Lower lobe of right lung (tissue), 2 donors: Measurements from ENCODE around the gene RIC1. TPM values are rescaled to one million over a fixed set of nuclear protein-coding genes. Genes with fewer than 3 reads are reported as not detected.
A peak's percentile ranks its signal among the peaks of the same experiment; 100 is the strongest.
"Not testable (repeated sequence)": the region's sequence is repeated elsewhere in the genome, so short reads cannot be mapped to it uniquely, and the experiment has no call there.

Source experiments
- ATAC-seq, 2 donors: fragments of 200-7000 bp; cut with Tn5 transposase; one replicate each; pipeline ENCODE4 v1.9.1; 2020 to 2022; ENCODE audit warnings: mild to moderate bottlenecking in 2 of 2, moderate library complexity in 2 of 2
- DNase-seq: peaks from one replicate; pipeline ENCODE4 v3.0.0-alpha.2; 2020
- H3K27ac ChIP-seq: fragments of 200-600 bp; one replicate; pipeline ENCODE4 v1.8.0; 2022
- H3K27me3 ChIP-seq: fragments of 200-600 bp; one replicate; pipeline ENCODE4 v1.8.0; 2022; ENCODE audit warnings: low read depth
- H3K36me3 ChIP-seq: fragments of 200-600 bp; one replicate; pipeline ENCODE4 v1.8.0; 2022; ENCODE audit warnings: mild to moderate bottlenecking
- H3K4me1 ChIP-seq: fragments of 200-600 bp; one replicate; pipeline ENCODE4 v1.8.0; 2022
- H3K4me3 ChIP-seq: fragments of 200-600 bp; one replicate; pipeline ENCODE4 v1.8.0; 2022; ENCODE audit warnings: mild to moderate bottlenecking
- H3K9me3 ChIP-seq: fragments of 200-600 bp; one replicate; pipeline ENCODE4 v1.8.0; 2022
- CTCF ChIP-seq: fragments of 200-600 bp; IDR thresholded peaks from one replicate; pipeline ENCODE4 v1.8.0; 2022; ENCODE audit warnings: antibody characterized with exemption, mild to moderate bottlenecking
- intact Hi-C: fragments of 100-400 bp; cut with DNase I; formaldehyde crosslinking; loops from one replicate; pipeline ENCODE4 v1.11.0; 2022
- total RNA-seq: library from RNA; stranded (reverse); fragmentation: NEBNext Ultra II Directional; extraction: Animal tissue kit (Norgen Biotek cat#: 25700); gene quantifications from one replicate; pipeline ENCODE4 v1.2.1, GENCODE V29; 2021
- donor health status: DM: no; HTN: yes; CAD: no; lungs with severe emphysema.

RIC1 gene
- total RNA-seq, 1 donor from 2014 or later, result 20.5 TPM

- no peaks in the 10 kb centered on the region for H3K27me3 ChIP-seq
- ATAC-seq, result no peak
- no peak for TF ChIP-seq CTCF
- DNase-seq, result no peak
- no peak overlapping the region for H3K4me3 ChIP-seq
- no peaks in the 10 kb centered on the region for H3K4me1 ChIP-seq
- intact Hi-C loops, result no loop called here
- peaks cover 17% of the 10 kb centered on the region for H3K9me3 ChIP-seq
- H3K27ac ChIP-seq, result no peak overlapping the region
- no peaks in the 10 kb centered on the region for H3K36me3 ChIP-seq
These were observed 79.5 kb downstream of the RIC1 start for GRCh38 chr9:5708414-5708813.

GRCh38 chr9:5712651-5713390 lies 83.9 kb downstream of the RIC1 start:
- Histone ChIP-seq H3K4me1 (no peaks in the 10 kb centered on the region), H3K27me3 (no peaks in the 10 kb centered on the region), H3K36me3 (no peaks in the 10 kb centered on the region), H3K9me3 (peaks cover 15% of the 10 kb centered on the region), H3K4me3 (no peak overlapping the region), H3K27ac (no peak overlapping the region)
- no peak for TF ChIP-seq CTCF
- ATAC-seq (no peak), DNase-seq (no peak)
- intact Hi-C loops, result no loop called here

GRCh38 chr9:5714501-5715401 lies 85.8 kb downstream of the RIC1 start:
- intact Hi-C loops, result no loop called here
- DNase-seq, result no peak

GRCh38 chr9:5715548-5716127 lies 86.7 kb downstream of the RIC1 start:
- Histone ChIP-seq H3K36me3 (peaks cover 4% of the 10 kb centered on the region), H3K4me3 (no peak overlapping the region), H3K27ac (no peak overlapping the region), H3K9me3 (no peaks in the 10 kb centered on the region), H3K4me1 (no peaks in the 10 kb centered on the region), H3K27me3 (no peaks in the 10 kb centered on the region)
- no peak for ATAC-seq
- intact Hi-C loops, result no loop called here
- no peak for DNase-seq
- TF ChIP-seq CTCF, result no peak

More at GRCh38 chr9:5714501-5715401, 85.8 kb downstream of the RIC1 start:
- H3K36me3 ChIP-seq, result no peaks in the 10 kb centered on the region
- H3K4me1 ChIP-seq, result no peaks in the 10 kb centered on the region
- TF ChIP-seq CTCF, result peak; percentile 21
- H3K9me3 ChIP-seq, result no peaks in the 10 kb centered on the region
- no peak for ATAC-seq
- H3K4me3 ChIP-seq, result no peak overlapping the region
- H3K27ac ChIP-seq, result no peak overlapping the region
- no peaks in the 10 kb centered on the region for H3K27me3 ChIP-seq

- intact Hi-C loops, result not testable (repeated sequence)
These were observed 88.5 kb downstream of the RIC1 start for GRCh38 chr9:5717434-5717833.

More at GRCh38 chr9:5717434-5717833, 88.5 kb downstream of the RIC1 start:
- H3K27ac ChIP-seq, H3K4me1 ChIP-seq, ATAC-seq, H3K4me3 ChIP-seq, H3K27me3 ChIP-seq, H3K9me3 ChIP-seq, DNase-seq: not testable (repeated sequence)
- H3K36me3 ChIP-seq, result peaks cover 13% of the 10 kb centered on the region
